Measurements from ENCODE around the gene C2orf15. TPM values are rescaled to one million over a fixed set of nuclear protein-coding genes. Genes with fewer than 3 reads are reported as not detected.
A peak's percentile ranks its signal among the peaks of the same experiment; 100 is the strongest.
"Not testable (repeated sequence)": the region's sequence is repeated elsewhere in the genome, so short reads cannot be mapped to it uniquely, and the experiment has no call there.

The C2orf15 gene
- total RNA-seq, 1 experiment from 2014 or later: 4.9 TPM

- DNase-seq (ENCODE audit: low spot score): no peak
Observed at GRCh38 chr2:99166218-99166617, 24.7 kb downstream of the C2orf15 start.

DNA sequence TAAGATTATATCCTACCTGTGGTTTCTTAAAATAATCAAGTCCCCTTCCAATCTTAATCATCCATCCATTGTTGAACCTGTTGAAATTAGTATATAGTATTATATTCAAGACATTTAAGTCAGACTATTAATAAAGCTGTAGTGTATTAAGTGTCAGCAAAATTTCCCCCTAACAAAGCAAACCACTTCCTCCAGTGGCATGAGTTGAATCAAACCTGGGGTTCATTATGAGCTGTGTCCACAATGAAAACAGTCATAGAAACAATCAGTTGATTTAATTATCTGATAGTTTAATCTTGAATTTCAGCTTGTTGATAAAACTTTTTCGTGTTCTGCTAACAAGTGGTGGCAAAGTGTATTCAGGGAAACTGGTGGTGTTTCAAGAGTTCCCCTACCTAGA is 28.0 kb downstream of the C2orf15 start:
- no peak for DNase-seq (ENCODE audit: low spot score)

GRCh38 chr2:99171377-99172140 is 30.1 kb downstream of the C2orf15 start:
- no peak for DNase-seq (ENCODE audit: low spot score)

GRCh38 chr2:99180755-99181623 is 39.5 kb downstream of the C2orf15 start, which contains the start of the genes MITD1 and MRPL30:
TSS of gene MITD1 (minus strand) at chr2:99181058. CDS start at chr2:99180981, 77 bp downstream.
TSS of gene MRPL30 (plus strand) at chr2:99181184. CDS start at chr2:99186204, 5,020 bp downstream.
- peak; percentile 97 for DNase-seq (ENCODE audit: low spot score)

- peak; percentile 38 for DNase-seq (ENCODE audit: low spot score)
Observed at GRCh38 chr2:99181624-99182000, 40.1 kb downstream of the C2orf15 start.

DNA sequence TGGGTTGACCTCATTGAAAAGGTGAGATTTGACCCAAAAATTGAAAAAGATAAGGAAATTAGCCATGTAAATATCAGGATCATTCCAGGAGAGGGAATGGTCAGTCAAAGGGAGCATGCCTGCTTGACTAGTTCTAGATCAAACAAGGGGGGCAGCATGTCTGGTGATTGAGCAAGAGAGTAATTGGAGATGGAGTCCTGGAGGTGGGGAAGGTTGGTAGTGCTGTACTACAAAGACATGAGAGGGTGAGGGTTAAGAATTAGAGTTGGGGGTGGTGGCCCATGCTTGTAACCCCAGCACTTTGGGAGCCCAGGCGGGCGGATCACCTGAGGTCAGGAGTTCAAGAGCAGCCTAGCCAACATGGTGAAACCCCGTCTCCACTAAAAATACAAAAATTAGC is 41.5 kb downstream of the C2orf15 start:
- DNase-seq (ENCODE audit: low spot score): no peak

GRCh38 chr2:99184811-99185210 is 43.3 kb downstream of the C2orf15 start:
- no peak for DNase-seq (ENCODE audit: low spot score)

DNA sequence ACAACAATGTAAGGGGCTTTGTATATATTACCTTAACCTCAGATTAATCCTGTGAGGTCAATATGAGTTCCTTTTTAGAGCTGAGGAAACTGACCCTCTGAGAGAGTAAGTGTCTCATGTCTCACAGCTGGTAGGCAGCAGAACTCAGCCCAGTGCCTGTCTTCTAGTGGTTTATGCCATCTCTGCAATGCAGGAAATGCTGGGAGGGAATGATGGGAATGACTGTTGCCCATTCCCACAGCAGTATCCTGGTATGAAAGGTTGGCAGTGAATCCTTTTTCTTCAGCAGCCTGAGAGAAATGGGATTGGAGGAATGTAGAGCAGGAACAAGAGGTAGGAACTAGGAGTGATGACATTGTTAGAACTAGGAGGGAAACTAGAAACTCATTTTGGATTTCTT is 45.5 kb downstream of the C2orf15 start:
- DNase-seq (ENCODE audit: low spot score): no peak

DNA sequence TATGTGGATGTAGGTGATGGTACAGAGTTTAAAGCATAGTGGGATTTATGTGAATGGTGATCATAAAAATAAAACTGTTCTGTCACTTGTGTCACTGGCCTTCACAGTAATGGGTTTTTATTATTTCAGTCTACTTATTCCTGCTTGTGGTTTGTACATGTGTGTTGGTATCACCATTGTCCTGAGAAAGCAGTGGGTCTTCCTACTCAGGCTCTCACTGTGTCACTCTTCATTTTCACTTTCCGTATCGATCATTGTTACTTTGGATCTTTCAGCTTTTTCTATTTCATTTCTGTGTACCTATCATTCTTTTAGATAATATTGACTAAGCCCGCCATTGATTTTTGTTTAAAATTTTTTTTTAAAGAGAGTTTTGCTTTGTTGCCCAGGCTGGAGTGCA is 46.9 kb downstream of the C2orf15 start:
- DNase-seq (ENCODE audit: low spot score): no peak

- no peak for DNase-seq (ENCODE audit: low spot score)
Observed at GRCh38 chr2:99190548-99190947, 49.0 kb downstream of the C2orf15 start.

DNA sequence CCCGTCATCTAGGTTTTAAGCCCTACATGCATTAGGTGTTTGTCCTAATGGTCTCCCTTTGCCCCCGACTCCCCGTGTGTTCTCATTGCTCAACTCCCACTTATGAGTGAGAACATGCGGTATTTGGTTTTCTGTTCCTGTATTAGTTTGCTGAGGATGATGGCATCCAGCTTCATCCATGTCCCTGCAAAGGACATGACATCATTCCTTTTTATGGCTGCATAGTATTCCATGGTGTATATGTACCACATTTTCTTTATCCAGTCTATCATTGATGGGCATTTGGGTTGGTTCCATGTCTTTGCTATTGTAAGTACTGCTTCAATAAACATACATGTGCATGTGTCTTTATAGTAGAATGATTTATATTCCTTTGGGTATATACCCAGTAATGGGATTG is 50.9 kb downstream of the C2orf15 start:
- not testable (repeated sequence) for DNase-seq (ENCODE audit: low spot score)

- DNase-seq (ENCODE audit: low spot score): peak; percentile 22
Observed at GRCh38 chr2:99198103-99198841, 56.8 kb downstream of the C2orf15 start.

DNA sequence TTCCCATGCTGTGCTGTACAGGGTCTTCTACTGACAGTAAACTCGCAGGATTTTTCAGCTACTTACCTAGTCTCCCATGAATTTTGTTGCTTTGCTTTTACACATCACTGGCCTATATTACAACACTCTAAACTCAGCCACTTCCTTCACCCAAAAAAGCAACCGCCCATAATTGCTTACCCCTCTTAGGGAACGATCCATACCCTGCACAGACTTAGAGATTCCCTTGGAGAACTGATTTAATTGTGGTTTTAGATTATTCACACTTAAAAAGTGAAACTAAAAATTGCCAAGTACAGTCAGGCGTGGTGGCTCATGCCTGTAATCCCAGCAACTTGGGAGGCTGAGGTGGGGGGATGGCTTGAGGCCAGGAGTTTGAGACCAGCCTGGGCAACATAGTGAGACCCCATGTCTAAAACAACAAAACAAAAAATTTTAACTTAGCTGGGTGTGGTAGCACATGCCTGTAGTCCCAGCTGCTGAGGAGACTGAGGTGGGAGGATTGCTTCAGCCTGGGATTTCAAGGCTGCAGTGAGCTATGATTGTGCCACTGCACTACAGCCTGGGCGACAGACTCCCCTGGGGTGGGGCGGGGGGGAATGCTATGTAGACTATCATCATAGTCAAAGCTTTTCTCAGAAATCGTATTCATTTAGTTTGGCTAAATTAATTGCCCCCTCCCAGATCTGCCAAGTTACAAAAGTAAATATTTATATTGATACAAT is 58.7 kb downstream of the C2orf15 start:
- DNase-seq (ENCODE audit: low spot score): no peak

Small RNA genes within 50 kb of the gene (small RNA-seq; reads per million reads assigned to genes)
- gene AC092587.1: not detected

Other genes starting within 250 kb of the C2orf15 start
- gene CRACDL, start 205.5 kb upstream of the C2orf15 start, total RNA-seq (2014; rRNA removed; shearing (Covaris generic)): 7.6 and 9.5 TPM in 2 replicates
- gene TSGA10, start 13.2 kb downstream of the C2orf15 start, total RNA-seq (2014; rRNA removed; shearing (Covaris generic)): 5.5 and 8.4 TPM in 2 replicates
- gene LIPT1, start 13.3 kb downstream of the C2orf15 start, total RNA-seq (2014; rRNA removed; shearing (Covaris generic)): 2.8 and 6.4 TPM in 2 replicates
- 14.5 and 15.5 TPM in 2 replicates for gene MITD1, start 39.4 kb downstream of the C2orf15 start, total RNA-seq (2014; rRNA removed; shearing (Covaris generic))
- gene MRPL30, start 39.5 kb downstream of the C2orf15 start, total RNA-seq (2014; rRNA removed; shearing (Covaris generic)): 23.5 and 26.2 TPM in 2 replicates
- gene LYG2, start 114.0 kb downstream of the C2orf15 start, total RNA-seq (2014; rRNA removed; shearing (Covaris generic)): not detected in 2 replicates
- 0.08 TPM in 1 of 2 replicates, not detected in the other for gene LYG1, start 159.5 kb downstream of the C2orf15 start, total RNA-seq (2014; rRNA removed; shearing (Covaris generic))
- gene TXNDC9, start 194.6 kb downstream of the C2orf15 start, total RNA-seq (2014; rRNA removed; shearing (Covaris generic)): 22.4 and 22.8 TPM in 2 replicates
- 13.6 and 14.5 TPM in 2 replicates for gene EIF5B, start 195.7 kb downstream of the C2orf15 start, total RNA-seq (2014; rRNA removed; shearing (Covaris generic))